Eye (tissue), 1 donor: ENCODE measurements around the gene SNPH.

Experiments used
- DNase-seq: peaks from one replicate; pipeline ENCODE4 v3.0.0-alpha.2; 2015

The SNPH gene

DNA sequence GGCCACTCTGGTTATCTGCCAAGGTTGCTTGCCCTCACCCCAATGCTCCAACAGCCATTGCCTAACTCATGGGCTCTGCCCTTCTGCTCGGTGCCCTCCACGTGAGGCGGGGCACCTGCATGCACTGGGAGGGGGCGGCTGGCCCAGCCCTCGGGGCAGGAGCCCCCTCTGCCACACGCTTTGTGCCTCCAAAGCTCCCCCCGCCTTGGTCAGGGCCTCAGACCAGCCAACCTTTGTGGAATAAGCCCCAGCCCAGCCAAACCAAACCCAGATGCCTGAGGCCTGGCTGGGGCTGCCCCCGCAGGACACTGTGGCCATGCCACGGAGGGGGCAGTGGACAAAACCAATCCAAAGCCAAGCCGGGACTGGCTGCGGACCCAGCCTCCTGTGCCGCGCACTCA is 41.5 kb downstream of the SNPH start:
- no peak for DNase-seq

DNA sequence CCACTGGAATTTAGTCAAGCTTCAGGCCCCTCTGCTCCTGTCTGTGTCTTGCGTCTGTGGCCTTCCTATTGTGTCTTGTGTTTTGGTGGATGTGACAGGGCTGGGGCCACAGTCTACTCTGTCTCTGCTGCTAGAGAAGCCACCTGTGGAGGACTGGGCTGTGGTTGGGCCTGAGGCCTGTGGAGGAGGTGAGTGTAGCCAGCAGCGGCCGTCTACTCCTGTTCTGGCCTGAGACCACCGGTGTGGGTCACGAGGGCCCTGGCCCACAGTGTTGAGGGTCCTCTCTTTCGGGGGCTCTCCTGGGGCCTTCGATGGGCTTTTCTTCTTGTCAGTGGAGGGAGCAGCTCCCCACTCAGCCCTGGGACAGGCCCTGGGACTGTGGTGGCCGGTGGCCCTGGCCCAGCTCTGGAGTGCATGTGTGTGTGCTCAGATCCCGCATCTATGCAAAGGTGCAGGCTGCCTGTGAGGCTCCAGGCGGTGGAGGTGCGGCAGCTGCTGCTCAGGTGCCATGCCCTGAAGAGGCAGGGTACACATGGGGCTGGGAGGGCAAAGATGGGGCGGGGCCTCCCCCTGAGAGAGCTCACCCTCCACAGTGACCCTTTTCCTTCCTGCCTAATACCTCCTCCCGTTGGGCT is 42.1 kb downstream of the SNPH start:
- no peak for DNase-seq

DNA sequence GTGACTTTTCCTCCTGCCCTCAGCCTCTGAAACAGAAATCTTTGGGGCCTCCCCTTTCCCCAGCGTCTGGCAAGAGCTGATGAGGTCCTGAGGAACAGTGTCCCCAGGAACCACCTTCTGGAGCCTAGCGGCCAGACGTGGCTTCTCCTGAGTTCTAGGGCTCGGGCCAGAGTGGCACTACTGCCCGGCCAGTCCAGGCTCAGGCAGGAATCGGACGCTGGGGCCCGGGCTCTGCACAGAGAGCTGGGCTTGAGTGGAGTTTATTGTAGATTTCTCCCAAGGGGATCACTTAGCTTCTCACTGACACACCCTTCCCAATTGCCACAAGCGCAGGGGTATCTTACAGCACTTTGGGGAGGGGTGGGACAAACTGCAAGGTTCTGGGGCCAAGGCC is 42.6 kb downstream of the SNPH start:
- no peak for DNase-seq

DNA sequence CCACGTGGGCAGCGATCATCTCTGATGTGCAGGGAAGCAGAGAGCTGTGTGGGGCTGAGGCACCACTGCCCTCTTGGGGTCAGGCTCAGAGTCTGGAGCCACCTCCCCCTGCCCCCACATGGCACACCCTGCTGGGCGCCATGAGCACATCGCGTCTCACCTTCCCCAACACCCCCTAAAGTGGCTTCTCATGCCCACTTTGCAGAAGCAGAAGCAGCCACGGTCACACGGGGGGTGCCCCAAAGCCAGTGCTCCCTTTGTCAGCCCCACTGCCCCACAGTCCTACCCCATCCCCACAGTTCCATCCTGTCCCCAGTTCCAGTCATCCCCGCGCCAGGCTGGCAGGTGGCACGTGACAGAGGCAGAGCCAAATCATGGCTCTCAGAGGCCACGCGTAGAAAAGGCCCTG is 43.3 kb downstream of the SNPH start:
- DNase-seq = no peak

DNA sequence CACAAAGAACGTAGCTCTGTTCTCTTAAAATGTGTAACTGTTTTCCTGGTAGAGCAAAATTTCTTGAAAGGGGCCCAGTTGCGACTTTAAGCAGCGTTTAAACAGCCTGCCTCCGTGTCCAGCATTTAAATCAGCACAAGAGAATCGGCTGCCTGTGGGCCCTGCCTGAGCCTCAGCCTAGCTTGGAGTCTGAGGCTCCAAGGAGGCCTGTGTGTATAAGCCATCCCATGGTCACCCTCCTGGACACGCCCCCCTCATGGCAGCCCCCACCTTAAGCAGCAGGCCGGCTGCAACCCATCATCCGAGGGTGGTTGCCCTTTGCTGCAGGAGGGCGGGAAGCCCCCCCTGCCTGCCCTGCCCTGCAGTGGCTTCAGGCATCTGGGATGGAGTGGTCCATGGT is 44.0 kb downstream of the SNPH start:
- no peak for DNase-seq

DNA sequence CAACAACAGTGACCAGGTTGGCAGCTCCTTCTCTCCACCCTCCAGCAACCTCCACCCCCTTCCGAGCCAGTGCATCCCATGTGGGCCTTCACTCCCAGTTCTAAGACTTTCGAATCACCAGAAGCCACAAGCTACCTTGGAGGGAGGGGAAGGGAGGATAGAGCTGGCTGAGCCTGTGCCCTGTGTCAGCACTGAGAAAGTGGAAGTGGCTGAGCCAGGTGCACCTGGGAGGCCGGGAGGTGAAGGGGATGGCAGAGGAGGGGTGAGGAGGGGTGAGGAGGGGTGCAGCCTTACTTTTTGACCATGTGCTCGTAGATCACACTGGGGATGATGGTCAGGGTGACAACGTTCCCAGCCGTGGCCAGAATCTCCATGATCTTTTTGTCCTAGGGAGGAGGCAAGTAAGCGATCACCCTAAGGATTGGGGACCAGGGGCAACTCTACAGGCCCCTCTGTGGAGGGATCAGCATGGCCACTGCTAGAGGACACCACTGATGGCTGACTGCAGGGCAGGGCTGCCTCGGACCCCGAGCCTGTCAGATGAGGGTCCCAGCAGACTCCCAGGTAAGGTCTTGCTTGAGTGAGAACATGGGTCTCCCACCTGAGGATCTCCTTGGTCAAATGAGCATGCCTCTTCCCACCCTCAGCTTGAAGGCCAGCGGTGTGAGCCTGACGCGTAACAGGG is 44.6 kb downstream of the SNPH start:
- DNase-seq = no peak

DNA sequence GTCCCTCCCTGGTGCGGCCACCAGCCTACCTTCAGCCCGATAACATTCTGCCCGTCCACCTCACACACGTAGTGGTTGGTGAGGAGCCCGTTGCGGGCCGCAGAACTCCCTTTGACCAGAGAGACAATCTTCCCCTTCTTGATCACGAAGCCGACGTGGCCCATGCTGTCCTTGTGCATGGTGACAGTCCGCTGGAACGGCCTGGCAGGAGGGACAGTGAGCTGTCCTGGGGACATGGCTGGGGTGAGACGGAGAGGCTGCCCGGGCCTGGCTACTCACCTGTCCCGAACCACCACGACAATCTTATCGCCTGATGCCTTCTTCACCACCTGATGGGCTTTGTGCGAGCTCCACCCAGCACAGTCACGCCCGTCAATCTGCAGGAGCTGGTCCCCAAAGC is 46.2 kb downstream of the SNPH start:
- DNase-seq = no peak

DNA sequence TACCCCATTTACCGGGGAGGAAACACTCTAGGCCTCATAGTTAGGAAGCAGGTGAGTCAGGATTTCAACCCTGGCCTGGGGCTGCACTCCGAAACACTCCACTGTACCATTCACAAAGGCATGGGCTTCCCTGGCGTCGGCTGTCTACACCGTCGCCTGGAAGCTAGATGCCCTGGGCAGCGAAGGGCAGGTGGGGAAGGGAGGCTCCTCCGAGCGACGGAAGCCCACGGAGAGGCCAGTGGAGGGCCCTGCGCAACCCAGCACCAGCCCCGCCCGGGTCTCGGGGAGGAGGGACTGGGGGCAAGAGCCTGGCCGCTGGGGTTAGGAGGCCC is 46.8 kb downstream of the SNPH start:
- DNase-seq = no peak

DNA sequence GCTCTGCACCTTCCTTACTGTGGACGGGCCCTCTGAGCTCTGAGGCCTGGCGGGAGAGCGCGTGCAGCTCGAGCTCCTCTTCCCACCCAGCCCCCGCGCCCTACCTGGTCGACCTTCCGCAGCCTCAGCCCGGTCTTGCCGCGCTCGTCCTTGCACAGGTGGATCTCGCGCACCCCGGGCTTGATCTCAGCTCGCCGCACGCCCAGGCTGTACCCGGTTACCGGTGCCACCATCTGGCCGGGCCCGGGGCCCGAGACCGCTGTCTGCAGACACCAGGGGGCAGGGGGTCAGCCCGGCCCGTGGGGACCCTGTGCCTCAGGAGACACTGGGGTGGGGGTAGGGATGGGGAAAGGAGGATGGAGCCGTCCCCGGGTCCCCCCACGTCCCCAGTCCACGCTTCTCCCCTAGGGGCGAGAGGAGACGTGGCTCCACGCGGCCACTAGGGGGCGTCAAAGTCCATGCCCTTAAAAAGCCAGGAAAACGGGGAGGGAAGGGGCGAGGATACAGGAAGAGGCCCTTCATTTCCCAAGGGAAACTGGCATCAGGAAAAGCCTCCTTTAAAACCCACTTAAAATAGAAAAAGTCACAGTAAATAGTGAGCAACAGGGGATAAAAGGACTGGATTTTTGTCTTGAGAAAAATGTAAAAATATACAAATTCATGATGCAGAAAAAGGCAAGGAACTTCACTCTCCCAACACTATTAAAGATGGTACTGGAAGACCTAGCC is 47.3 kb downstream of the SNPH start:
- peak; percentile 92 for DNase-seq

DNA sequence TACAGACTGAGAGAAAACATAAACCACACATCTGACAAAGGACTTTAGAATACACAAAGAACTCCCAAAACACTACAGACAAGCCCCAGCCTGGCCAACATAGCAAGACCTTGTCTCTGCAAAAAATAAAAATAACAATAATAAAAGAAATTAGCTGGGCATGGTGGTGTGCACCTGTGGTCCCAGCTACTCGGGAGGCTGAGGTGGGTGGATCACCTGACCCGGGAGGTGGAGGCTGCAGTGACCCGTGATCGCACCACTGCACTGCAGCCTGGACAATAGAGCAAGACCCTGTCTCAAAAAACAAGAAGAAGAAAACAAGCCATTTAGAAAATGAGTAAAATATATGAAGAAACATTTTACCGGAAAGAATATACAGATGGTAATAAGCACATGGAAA is 49.7 kb downstream of the SNPH start:
- no peak for DNase-seq

DNA sequence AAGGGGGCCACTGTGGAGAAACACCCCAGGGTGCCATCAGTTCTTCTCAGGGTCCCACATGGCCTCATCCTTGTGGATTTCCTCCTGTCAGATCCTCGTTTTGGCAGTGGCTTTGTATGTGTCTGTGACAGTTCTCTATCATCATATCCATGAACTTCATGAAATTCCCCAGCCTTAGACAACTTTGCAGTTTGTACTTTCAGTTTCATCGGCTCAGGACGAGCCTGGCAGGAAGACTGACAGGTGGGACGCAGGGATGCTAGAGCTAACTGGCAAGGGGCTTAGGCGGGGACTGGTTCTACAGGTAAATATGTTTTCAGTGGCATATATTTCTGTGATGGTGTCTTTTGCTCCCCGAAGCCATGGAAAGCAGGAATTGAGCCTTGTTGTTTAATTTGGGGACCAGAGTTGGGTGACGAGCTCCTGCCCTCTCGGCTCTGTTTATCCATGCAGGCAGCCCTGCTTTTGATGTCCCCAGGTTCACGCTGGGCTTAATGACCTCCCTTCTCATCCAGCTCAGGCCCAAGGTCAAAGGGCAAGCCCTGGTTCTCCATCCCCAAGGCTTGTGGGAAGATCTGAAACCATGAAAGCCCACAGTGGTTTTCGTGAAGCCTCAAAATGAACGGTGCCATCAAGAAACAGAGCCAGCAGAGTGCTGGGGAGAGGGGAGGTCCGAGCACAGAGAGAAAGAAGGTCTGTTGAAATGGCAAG is 51.6 kb downstream of the SNPH start:
- no peak for DNase-seq

DNA sequence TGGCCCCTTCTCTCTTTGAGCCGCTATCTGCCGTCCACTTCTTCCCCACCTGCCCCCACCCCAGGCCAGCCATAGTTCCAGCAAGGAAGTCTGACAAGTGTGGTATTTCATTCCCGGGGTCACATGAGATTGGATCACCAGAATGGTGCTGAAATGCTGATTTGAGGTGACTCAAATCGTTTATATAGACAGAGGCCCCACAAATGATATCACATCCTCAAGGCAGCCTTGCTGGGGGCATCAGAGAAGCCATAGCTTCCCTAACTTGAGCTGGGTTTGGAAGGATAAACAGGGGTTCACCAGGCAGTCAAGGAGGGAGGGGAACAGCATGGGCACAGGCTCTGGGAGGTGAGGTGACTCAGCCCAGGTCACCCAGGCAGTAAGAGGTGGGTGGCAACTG is 53.0 kb downstream of the SNPH start:
- DNase-seq = no peak

DNA sequence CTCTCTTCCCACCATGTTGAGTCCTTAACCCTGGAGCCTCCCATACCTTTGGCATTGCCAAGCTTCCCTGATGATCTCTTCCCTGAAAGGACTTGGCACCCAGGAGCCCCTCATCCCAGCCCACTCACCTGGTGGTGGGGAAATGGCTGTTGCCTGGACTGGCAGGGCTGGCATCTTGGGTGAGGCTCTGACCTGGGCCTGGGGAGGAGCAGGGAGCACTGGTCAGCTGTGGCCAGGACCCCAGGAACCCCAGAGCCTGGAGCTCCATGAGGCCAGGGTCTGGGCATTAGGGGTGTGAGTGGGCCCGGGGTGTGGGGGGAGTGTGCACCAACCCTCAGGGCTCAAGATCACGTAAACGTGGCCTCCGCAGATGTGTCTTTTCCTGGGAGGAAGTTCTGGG is 53.4 kb downstream of the SNPH start:
- DNase-seq = no peak

DNA sequence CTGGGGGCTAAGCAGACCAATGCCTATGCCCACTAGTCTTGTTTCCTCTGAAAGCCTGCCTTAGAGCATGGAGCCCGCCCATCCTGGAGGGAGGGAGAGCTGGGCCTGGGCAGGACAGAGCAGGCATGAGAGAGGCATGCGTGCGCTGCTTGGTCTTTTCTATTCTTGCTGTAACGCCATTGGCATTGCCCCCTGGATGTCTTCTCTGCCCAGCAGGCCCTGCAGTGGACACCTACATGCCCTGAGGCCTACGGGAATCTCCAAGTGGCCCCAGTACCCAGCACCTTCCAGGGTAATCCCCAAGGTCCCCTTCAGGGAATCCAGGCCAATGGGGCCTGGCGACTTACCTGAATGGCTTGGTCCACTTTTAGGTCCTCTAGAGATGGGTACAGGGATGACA is 53.9 kb downstream of the SNPH start:
- DNase-seq = no peak

DNA sequence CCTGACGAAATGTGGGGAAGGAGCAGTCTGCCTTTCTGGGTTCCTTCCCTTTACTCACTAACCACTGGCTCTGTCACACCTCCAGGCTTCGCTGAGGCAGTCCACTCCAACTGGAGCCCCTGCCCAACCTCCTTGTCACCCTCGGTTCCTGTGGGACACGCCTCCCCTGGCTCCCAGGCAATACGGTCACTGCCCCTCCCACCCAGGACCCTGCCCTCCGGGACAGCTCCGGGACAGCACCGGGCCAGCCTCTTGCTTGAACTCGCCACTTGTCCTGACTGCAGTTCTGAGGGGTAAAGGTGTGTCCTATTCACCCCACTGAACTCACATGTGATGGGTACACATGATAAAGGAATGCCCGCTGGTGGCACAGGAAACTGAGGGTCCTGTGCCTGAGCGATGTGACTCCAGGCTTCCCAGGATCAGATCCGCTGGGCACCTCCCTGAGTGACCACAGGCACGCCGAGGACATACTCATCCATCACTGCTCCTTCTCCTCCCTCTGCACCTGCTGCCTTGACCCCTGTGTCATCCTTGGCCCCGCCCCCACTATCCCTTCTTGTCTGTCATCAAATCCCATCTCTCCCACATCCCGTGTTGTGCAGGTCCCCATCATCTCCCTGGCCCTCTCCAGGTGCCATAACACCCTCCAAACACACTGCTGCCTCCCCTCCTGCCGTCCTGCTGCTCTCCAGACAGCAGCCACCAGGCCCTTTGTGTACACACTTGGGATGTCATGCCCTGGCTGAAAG is 55.0 kb downstream of the SNPH start:
- no peak for DNase-seq

DNA sequence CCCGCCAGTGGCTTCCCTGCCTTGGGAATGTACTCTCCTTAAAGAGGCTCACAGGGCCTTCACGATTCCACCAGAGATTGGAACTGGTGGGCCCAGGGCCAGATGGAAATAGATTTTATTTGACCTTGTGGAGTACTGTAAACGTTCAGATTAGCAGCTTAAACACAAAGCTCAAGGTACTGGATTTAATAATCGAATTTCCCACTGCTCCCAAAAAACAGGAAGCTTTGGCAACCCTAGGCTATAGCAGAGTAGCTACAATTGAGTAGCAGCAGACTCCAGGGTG is 55.5 kb downstream of the SNPH start:
- DNase-seq = no peak

DNA sequence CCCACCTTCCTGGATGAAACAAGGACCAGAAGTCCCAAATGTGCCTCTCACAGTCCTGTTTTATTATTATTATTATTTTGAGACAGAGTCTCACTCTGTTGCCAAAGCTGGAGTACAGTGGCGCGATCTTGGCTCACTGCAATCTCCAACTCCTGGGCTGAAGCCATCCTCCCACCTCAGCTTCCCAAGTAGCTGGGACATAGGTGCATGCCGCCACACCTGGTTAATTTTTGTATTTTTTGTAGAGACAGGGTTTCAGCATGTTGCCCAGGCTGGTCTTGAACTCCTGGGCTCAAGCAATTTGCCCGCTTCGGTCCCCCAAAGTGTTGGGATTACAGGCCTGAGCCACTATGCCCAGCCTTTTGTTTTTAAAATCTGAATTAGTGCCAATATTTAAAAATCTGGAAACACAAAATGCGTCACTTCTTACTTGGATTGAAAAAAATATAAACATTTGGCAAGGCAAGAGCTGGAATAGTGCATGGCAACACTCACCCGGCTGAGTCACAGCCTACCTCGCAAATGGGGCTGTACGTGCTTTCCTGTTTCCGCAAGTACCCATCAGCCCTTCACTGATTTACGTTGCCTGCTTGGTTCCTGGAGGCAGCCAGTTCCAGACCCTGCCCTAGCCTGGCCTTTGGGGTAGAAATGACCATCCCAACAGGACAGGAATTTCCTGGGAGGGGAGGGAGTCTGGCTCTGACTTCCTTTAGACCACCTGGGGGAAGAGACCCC is 56.6 kb downstream of the SNPH start:
- DNase-seq = no peak

DNA sequence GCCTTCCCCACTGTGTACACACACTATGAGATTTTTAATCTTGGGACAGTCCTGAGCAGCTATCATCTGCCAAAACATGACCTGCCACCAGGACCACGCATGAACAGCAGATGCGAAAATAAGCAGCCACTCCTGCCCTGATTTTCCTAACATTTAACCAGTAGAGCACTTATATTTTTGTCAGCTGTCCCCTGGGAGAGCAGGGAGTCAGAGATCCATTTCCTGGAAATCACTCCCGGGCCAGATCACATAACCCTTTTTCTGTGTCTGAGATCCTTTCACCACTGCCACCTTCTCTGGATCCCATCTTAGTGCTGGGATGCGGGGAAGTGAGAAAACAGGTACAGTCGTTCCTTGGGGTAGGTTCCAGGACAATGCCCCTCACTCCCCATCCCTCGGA is 57.2 kb downstream of the SNPH start:
- no peak for DNase-seq

DNA sequence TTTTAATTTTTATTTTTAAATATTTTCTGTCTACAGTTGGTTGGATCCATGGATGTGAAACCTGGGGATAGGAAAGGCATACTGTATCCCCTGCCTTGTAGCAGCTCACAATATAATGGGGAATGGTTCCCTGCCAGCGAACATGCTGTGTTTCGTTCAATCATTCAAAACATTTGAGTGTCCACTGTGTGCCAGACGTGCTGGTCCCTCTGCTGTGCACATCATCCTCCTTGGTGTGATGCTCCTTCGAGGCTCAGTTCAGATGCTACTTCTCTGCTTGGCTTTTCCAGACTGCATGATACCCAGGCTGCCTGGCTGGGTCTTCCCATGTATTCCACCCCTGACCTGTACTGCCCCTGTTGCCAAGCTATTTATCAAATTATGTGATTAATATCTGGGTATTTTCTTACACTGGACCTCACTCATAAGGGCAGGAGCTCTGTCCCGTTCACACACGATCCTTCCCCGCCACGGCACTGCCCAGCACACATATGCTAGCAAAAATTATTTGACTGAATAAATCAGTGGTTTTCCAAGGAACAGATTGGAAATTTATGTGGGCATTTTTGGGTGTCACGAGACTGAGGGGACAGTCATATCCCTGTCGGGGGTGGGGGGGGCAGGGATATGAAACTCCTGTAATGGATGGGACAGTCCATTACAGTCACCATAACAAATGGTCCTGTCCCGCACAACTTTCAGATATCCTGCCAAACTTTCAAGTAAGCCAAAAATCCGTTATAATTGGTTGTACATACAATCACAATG is 57.9 kb downstream of the SNPH start:
- DNase-seq = no peak

DNA sequence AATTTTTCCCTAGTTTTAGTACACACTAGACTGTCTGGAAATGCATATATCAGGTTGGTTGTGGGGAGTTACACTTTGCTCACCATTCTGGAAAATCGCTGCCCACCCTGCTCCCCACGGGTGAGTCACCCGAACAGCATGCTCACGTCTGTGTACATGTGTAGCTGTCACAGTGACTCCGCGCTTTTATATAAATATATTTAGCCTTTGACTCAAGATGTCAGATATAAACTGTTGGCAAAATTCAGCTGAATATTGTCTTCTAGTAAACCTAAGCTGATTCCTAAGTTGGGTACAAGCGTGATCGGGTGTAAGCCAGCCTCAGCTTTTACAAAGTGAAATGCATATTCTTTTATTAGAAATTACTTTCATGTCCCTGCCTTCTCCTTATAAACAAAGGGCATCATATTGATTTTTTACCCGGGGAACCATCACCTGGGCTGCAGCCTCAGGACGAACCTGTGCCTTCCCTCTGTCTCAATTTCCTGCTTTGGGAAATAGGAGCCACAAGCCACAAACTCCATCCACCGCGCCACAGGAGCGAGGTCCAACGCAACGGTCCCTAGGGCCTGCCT is 58.6 kb downstream of the SNPH start:
- DNase-seq = no peak
